ENCODE results near the gene EXOSC9. TPM values are rescaled to one million over a fixed set of nuclear protein-coding genes. Genes with fewer than 3 reads are reported as not detected.

EXOSC9 gene
- polyA plus RNA-seq, 1 of the 3 experiments (the other 2 are of a cell fraction), result 38.8 TPM

DNA sequence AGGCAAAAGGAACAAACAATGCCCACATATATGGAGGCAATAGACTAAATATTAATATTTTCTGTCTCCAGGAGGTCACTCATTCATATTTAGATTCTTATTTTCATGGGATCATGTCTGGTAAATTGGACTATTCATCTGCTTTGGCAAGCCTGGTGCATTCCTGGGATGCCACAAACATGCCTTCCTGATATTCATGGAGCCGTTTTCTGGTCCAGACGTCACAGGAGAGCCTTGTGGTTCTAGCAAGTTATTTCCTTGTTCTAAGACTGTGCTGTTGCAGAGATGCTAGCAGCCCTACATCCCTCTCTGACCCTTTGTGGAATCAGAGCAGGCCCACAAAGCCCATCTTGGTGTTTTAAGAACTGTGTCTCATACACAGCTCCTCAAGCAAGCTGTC is 16.1 kb upstream of the EXOSC9 start (continued):
- TF ChIP-seq NFIC (IDR thresholded peaks at IDR 0.05; ENCODE audit: borderline replicate concordance), result peak; percentile 98
- TF ChIP-seq RFX5 (IDR thresholded peaks at IDR 0.05; ENCODE audit: low read length), result no peak
- TF ChIP-seq RAD21 (IDR thresholded peaks at IDR 0.05; ENCODE audit: low read length), result no peak
- TF ChIP-seq TCF12 (IDR thresholded peaks at IDR 0.05), result peak; percentile 94
- TF ChIP-seq FOXJ3 (CRISPR knock-in tag; IDR thresholded peaks at IDR 0.05), result no peak
- no peak for TF ChIP-seq GABPA (IDR thresholded peaks at IDR 0.05; ENCODE audit: low read depth)
- TF ChIP-seq POLR2AphosphoS5 (IDR thresholded peaks at IDR 0.05; ENCODE audit: low read depth, low read length), result peak; percentile 75
- no peak for TF ChIP-seq NRF1 (IDR thresholded peaks at IDR 0.05; ENCODE audit: low read depth, low read length)
- no peak for TF ChIP-seq SMC3 (IDR thresholded peaks at IDR 0.05; ENCODE audit: low read depth, low read length)
- TF ChIP-seq GATA2 (CRISPR knock-in tag; IDR thresholded peaks at IDR 0.05), result no peak
- TF ChIP-seq, protein P1, sequence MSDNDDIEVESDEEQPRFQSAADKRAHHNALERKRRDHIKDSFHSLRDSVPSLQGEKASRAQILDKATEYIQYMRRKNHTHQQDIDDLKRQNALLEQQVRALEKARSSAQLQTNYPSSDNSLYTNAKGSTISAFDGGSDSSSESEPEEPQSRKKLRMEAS (IDR thresholded peaks at IDR 0.05; ENCODE audit: low read depth), result peak; percentile 78
- TF ChIP-seq TAF1 (IDR thresholded peaks at IDR 0.05; ENCODE audit: borderline replicate concordance, low read depth, low read length), result peak; percentile 57; the same call in 1 of the 2 replicates
- peak; percentile 56; the same call in 1 of the 2 replicates for TF ChIP-seq ELF1 (IDR thresholded peaks at IDR 0.05)
- peak; percentile 59; the same call in 1 of the 2 replicates for TF ChIP-seq SIN3A (IDR thresholded peaks at IDR 0.05; ENCODE audit: borderline replicate concordance, low read depth, low read length)
- TF ChIP-seq EP300 (IDR thresholded peaks at IDR 0.05; ENCODE audit: borderline replicate concordance in 1 of 2, low read depth in 1 of 2, low read length in 1 of 2), result peak; percentile 41 to 98; a peak in 3 of 4 replicates
- peak; percentile 65; the same call in 1 of the 2 replicates for TF ChIP-seq YY1 (IDR thresholded peaks at IDR 0.05; ENCODE audit: low read depth)
- TF ChIP-seq, protein P2, sequence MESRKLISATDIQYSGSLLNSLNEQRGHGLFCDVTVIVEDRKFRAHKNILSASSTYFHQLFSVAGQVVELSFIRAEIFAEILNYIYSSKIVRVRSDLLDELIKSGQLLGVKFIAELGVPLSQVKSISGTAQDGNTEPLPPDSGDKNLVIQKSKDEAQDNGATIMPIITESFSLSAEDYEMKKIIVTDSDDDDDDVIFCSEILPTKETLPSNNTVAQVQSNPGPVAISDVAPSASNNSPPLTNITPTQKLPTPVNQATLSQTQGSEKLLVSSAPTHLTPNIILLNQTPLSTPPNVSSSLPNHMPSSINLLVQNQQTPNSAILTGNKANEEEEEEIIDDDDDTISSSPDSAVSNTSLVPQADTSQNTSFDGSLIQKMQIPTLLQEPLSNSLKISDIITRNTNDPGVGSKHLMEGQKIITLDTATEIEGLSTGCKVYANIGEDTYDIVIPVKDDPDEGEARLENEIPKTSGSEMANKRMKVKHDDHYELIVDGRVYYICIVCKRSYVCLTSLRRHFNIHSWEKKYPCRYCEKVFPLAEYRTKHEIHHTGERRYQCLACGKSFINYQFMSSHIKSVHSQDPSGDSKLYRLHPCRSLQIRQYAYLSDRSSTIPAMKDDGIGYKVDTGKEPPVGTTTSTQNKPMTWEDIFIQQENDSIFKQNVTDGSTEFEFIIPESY (IDR thresholded peaks at IDR 0.05; ENCODE audit: borderline replicate concordance, low read depth), result no peak
- no peak for TF ChIP-seq RCOR1 (IDR thresholded peaks at IDR 0.05; ENCODE audit: low read length)
- TF ChIP-seq, protein P3, sequence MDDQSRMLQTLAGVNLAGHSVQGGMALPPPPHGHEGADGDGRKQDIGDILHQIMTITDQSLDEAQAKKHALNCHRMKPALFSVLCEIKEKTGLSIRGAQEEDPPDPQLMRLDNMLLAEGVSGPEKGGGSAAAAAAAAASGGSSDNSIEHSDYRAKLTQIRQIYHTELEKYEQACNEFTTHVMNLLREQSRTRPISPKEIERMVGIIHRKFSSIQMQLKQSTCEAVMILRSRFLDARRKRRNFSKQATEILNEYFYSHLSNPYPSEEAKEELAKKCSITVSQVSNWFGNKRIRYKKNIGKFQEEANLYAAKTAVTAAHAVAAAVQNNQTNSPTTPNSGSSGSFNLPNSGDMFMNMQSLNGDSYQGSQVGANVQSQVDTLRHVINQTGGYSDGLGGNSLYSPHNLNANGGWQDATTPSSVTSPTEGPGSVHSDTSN (IDR thresholded peaks at IDR 0.05), result peak; percentile 90
- no peak for TF ChIP-seq USF1 (IDR thresholded peaks at IDR 0.05; ENCODE audit: borderline replicate concordance, low read depth)
- TF ChIP-seq TEAD4 (IDR thresholded peaks at IDR 0.05; ENCODE audit: borderline replicate concordance, insufficient read depth), result peak; percentile 98
- no peak for TF ChIP-seq CHD2 (IDR thresholded peaks at IDR 0.05; ENCODE audit: low read length, partially characterized antibody)
- no peak for TF ChIP-seq MXI1 (IDR thresholded peaks at IDR 0.05; ENCODE audit: low read depth, low read length)
- TF ChIP-seq, protein P4, sequence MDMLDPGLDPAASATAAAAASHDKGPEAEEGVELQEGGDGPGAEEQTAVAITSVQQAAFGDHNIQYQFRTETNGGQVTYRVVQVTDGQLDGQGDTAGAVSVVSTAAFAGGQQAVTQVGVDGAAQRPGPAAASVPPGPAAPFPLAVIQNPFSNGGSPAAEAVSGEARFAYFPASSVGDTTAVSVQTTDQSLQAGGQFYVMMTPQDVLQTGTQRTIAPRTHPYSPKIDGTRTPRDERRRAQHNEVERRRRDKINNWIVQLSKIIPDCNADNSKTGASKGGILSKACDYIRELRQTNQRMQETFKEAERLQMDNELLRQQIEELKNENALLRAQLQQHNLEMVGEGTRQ (IDR thresholded peaks at IDR 0.05; ENCODE audit: borderline replicate concordance, low read depth, low read length), result no peak
- TF ChIP-seq FOXM1 (IDR thresholded peaks at IDR 0.05; ENCODE audit: low read depth), result peak; percentile 82
